Vagina (tissue), 2 donors: ENCODE data around the gene TAF3.

Source experiments
- POLR2A ChIP-seq, 2 donors: fragments of 450-650 bp; IDR thresholded peaks; one replicate each; pipeline ENCODE4 v1.6.1; 2017; ENCODE audit warnings: antibody characterized with exemption in 2 of 2, mild to moderate bottlenecking in 2 of 2, moderate library complexity in 2 of 2
- TF ChIP-seq, protein P1 (sequence below), 3 experiments: fragments of 450-650 bp in 2 of 3; fragments of 200-600 bp in 1 of 3; sonication (generic) in 1 of 3; IDR thresholded peaks; one replicate each; pipeline ENCODE4 v1.5.1; 2017 to 2019; ENCODE audit warnings: antibody characterized with exemption in 3 of 3, mild to moderate bottlenecking in 2 of 3, moderate library complexity in 2 of 3

DNA sequence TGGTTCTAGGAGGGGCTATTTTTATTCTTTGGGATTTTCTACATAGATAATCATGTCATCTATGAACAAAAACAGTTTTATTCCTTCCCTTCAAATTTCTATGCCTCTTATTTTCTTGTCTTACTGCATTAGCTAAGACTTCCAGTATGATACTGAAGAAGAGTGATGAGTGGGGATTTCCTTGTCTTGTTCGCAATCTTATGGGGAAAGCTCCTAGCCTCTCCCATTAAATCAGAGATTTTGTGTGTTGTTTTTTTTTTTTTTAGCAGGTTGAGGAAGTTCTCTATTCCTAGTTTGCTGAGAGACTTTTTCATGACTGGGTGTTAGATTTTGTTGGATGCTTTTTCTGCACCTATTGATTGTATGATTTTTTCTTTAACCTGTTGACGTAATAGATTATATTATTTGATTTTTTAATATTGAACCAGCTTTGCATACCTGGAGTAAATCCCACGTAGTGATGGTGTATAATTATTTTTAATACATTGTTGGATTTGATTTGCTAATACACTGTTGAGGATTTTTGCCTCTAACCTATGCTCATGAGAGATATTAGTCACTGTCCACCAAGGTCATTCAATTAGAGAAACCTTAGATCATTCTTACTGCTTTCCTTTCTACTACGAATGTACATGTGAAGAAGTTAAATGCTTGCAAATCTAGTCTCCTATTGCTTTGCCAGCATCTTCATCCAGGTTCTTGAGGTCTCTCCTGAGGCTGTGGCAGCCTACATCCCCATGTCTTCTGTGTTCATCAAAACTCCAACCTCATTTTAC is 23.9 kb upstream of the TAF3 start:
- TF ChIP-seq, protein P1, sequence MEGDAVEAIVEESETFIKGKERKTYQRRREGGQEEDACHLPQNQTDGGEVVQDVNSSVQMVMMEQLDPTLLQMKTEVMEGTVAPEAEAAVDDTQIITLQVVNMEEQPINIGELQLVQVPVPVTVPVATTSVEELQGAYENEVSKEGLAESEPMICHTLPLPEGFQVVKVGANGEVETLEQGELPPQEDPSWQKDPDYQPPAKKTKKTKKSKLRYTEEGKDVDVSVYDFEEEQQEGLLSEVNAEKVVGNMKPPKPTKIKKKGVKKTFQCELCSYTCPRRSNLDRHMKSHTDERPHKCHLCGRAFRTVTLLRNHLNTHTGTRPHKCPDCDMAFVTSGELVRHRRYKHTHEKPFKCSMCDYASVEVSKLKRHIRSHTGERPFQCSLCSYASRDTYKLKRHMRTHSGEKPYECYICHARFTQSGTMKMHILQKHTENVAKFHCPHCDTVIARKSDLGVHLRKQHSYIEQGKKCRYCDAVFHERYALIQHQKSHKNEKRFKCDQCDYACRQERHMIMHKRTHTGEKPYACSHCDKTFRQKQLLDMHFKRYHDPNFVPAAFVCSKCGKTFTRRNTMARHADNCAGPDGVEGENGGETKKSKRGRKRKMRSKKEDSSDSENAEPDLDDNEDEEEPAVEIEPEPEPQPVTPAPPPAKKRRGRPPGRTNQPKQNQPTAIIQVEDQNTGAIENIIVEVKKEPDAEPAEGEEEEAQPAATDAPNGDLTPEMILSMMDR (IDR thresholded peaks at IDR 0.05), result no peak
- no peak for TF ChIP-seq POLR2A (IDR thresholded peaks at IDR 0.05)
